Measurements from ENCODE around the gene WIPI1.

The WIPI1 gene

GRCh38 chr17:68453991-68454665 lies 3.2 kb downstream of the WIPI1 start:
- no peak overlapping the region for H3K14ac ChIP-seq (ENCODE audit: low read length in 2 of 2)
- no peak overlapping the region for H2BK12ac ChIP-seq (ENCODE audit: low read length in 2 of 2)
- H3K4me1 ChIP-seq (ENCODE audit: control insufficient read depth, insufficient read depth, low read depth, low read length) = peaks cover 3% of the 10 kb centered on the region
- WGBS = 87% methylated on average over 5 of the region's 5 CpGs
- no peak overlapping the region for H4K8ac ChIP-seq (ENCODE audit: low read length)
- H2BK120ac ChIP-seq (ENCODE audit: low read depth, low read length) = no peak overlapping the region
- peaks cover 21% of the 10 kb centered on the region for H3K79me1 ChIP-seq (replicated peaks; ENCODE audit: low read length, poor library complexity, severe bottlenecking)
- peaks cover 21 to 55% of the 10 kb centered on the region in 2 experiments for H3K36me3 ChIP-seq (ENCODE audit: control insufficient read depth in 1 of 2, insufficient read depth in 2 of 2, low read depth in 1 of 2, low read length in 2 of 2)
- H3K9me3 ChIP-seq (ENCODE audit: control insufficient read depth, low read length) = no peaks in the 10 kb centered on the region
- no peak overlapping the region for H3K4me2 ChIP-seq (ENCODE audit: low read length, poor library complexity, severe bottlenecking)
- DNase-seq = no peak
- no peak overlapping the region for H2AFZ ChIP-seq (ENCODE audit: low read depth, low read length)
- H3K23ac ChIP-seq (ENCODE audit: low read length in 2 of 2) = no peak overlapping the region
- H2AK5ac ChIP-seq (ENCODE audit: low read length, severe bottlenecking) = peak overlapping the region; percentile 37
- no peak overlapping the region for H3K27ac ChIP-seq (ENCODE audit: low read length, poor library complexity, severe bottlenecking)
- H2BK15ac ChIP-seq (ENCODE audit: low read depth, poor library complexity, severe bottlenecking) = no peak overlapping the region
- peak overlapping the region; percentile 98 for H3K9ac ChIP-seq (ENCODE audit: low read length)
- peak overlapping the region in 1 of 2 experiments; percentile 80 for H3K4me3 ChIP-seq (ENCODE audit: insufficient read depth in 1 of 2, low read depth in 1 of 2, low read length in 2 of 2)
- no peaks in the 10 kb centered on the region for H3K27me3 ChIP-seq (ENCODE audit: control insufficient read depth in 1 of 2, insufficient read depth in 1 of 2, low read length in 2 of 2)
- no peak overlapping the region for H3K4ac ChIP-seq (ENCODE audit: low read depth in 1 of 2, low read length in 2 of 2)
- H4K91ac ChIP-seq (ENCODE audit: low read length) = no peak overlapping the region
- no peak overlapping the region for H2BK5ac ChIP-seq (ENCODE audit: low read depth, low read length, poor library complexity, severe bottlenecking)
- no peak overlapping the region for H3K18ac ChIP-seq (ENCODE audit: low read depth in 1 of 2, low read length in 2 of 2)

GRCh38 chr17:68452724-68453290 lies 4.5 kb downstream of the WIPI1 start:
- Histone ChIP-seq H3K4ac (ENCODE audit: low read depth in 1 of 2, low read length in 2 of 2) (no peak overlapping the region), H4K91ac (ENCODE audit: low read length) (no peak overlapping the region), H3K4me2 (ENCODE audit: low read length, poor library complexity, severe bottlenecking) (no peak overlapping the region), H3K4me3 (ENCODE audit: insufficient read depth in 1 of 2, low read depth in 1 of 2, low read length in 2 of 2) (peak overlapping the region in 1 of 2 experiments; percentile 55), H3K27me3 (ENCODE audit: control insufficient read depth in 1 of 2, insufficient read depth in 1 of 2, low read length in 2 of 2) (no peaks in the 10 kb centered on the region), H2AFZ (ENCODE audit: low read depth, low read length) (no peak overlapping the region), H2BK15ac (ENCODE audit: low read depth, poor library complexity, severe bottlenecking) (no peak overlapping the region), H3K36me3 (ENCODE audit: control insufficient read depth in 1 of 2, insufficient read depth in 2 of 2, low read depth in 1 of 2, low read length in 2 of 2) (peaks cover 22 to 68% of the 10 kb centered on the region in 2 experiments), H3K9ac (ENCODE audit: low read length) (peak overlapping the region; percentile 56), H2BK5ac (ENCODE audit: low read depth, low read length, poor library complexity, severe bottlenecking) (no peak overlapping the region), H2BK120ac (ENCODE audit: low read depth, low read length) (no peak overlapping the region), H3K23ac (ENCODE audit: low read length in 2 of 2) (no peak overlapping the region), H3K14ac (ENCODE audit: low read length in 2 of 2) (no peak overlapping the region), H3K79me1 (replicated peaks; ENCODE audit: low read length, poor library complexity, severe bottlenecking) (peaks cover 22% of the 10 kb centered on the region), H2BK12ac (ENCODE audit: low read length in 2 of 2) (no peak overlapping the region), H3K9me3 (ENCODE audit: control insufficient read depth, low read length) (no peaks in the 10 kb centered on the region), H4K8ac (ENCODE audit: low read length) (no peak overlapping the region), H3K18ac (ENCODE audit: low read depth in 1 of 2, low read length in 2 of 2) (no peak overlapping the region), H2AK5ac (ENCODE audit: low read length, severe bottlenecking) (no peak overlapping the region), H3K27ac (ENCODE audit: low read length, poor library complexity, severe bottlenecking) (no peak overlapping the region), H3K4me1 (ENCODE audit: control insufficient read depth, insufficient read depth, low read depth, low read length) (peaks cover 1% of the 10 kb centered on the region)
- WGBS = 59% methylated on average over 6 of the region's 6 CpGs
- DNase-seq = no peak

GRCh38 chr17:68451670-68452354 lies 5.5 kb downstream of the WIPI1 start:
- no peak overlapping the region for H3K4me3 ChIP-seq (ENCODE audit: insufficient read depth in 1 of 2, low read depth in 1 of 2, low read length in 2 of 2)
- H3K18ac ChIP-seq (ENCODE audit: low read depth in 1 of 2, low read length in 2 of 2) = no peak overlapping the region
- H3K4me2 ChIP-seq (ENCODE audit: low read length, poor library complexity, severe bottlenecking) = no peak overlapping the region
- no peak overlapping the region for H2AFZ ChIP-seq (ENCODE audit: low read depth, low read length)
- WGBS = 71% methylated on average over 3 of the region's 5 CpGs
- H2BK5ac ChIP-seq (ENCODE audit: low read depth, low read length, poor library complexity, severe bottlenecking) = no peak overlapping the region
- H2AK5ac ChIP-seq (ENCODE audit: low read length, severe bottlenecking) = no peak overlapping the region
- H3K36me3 ChIP-seq (ENCODE audit: control insufficient read depth in 1 of 2, insufficient read depth in 2 of 2, low read depth in 1 of 2, low read length in 2 of 2) = peaks cover 30 to 78% of the 10 kb centered on the region in 2 experiments
- DNase-seq = no peak
- H2BK12ac ChIP-seq (ENCODE audit: low read length in 2 of 2) = no peak overlapping the region
- H3K14ac ChIP-seq (ENCODE audit: low read length in 2 of 2) = no peak overlapping the region
- H3K27ac ChIP-seq (ENCODE audit: low read length, poor library complexity, severe bottlenecking) = no peak overlapping the region
- peak overlapping the region; percentile 1 for H3K9ac ChIP-seq (ENCODE audit: low read length)
- H3K23ac ChIP-seq (ENCODE audit: low read length in 2 of 2) = no peak overlapping the region
- peak overlapping the region; percentile 53 for H4K8ac ChIP-seq (ENCODE audit: low read length)
- peaks cover 22% of the 10 kb centered on the region for H3K79me1 ChIP-seq (replicated peaks; ENCODE audit: low read length, poor library complexity, severe bottlenecking)
- no peaks in the 10 kb centered on the region for H3K9me3 ChIP-seq (ENCODE audit: control insufficient read depth, low read length)
- no peak overlapping the region for H2BK120ac ChIP-seq (ENCODE audit: low read depth, low read length)
- H2BK15ac ChIP-seq (ENCODE audit: low read depth, poor library complexity, severe bottlenecking) = no peak overlapping the region
- H3K4me1 ChIP-seq (ENCODE audit: control insufficient read depth, insufficient read depth, low read depth, low read length) = peaks cover 2% of the 10 kb centered on the region
- H3K27me3 ChIP-seq (ENCODE audit: control insufficient read depth in 1 of 2, insufficient read depth in 1 of 2, low read length in 2 of 2) = no peaks in the 10 kb centered on the region
- H3K4ac ChIP-seq (ENCODE audit: low read depth in 1 of 2, low read length in 2 of 2) = no peak overlapping the region
- no peak overlapping the region for H4K91ac ChIP-seq (ENCODE audit: low read length)

- 97% methylated on average over 14 of the region's 14 CpGs for WGBS
- no peak overlapping the region for H2BK120ac ChIP-seq (ENCODE audit: low read depth, low read length)
- H2BK15ac ChIP-seq (ENCODE audit: low read depth, poor library complexity, severe bottlenecking) = no peak overlapping the region
- no peak overlapping the region for H2BK5ac ChIP-seq (ENCODE audit: low read depth, low read length, poor library complexity, severe bottlenecking)
- H3K4me3 ChIP-seq (ENCODE audit: insufficient read depth in 1 of 2, low read depth in 1 of 2, low read length in 2 of 2) = no peak overlapping the region
- peaks cover 3% of the 10 kb centered on the region for H3K4me1 ChIP-seq (ENCODE audit: control insufficient read depth, insufficient read depth, low read depth, low read length)
- H3K18ac ChIP-seq (ENCODE audit: low read depth in 1 of 2, low read length in 2 of 2) = no peak overlapping the region
- no peak overlapping the region for H3K27ac ChIP-seq (ENCODE audit: low read length, poor library complexity, severe bottlenecking)
- H3K9me3 ChIP-seq (ENCODE audit: control insufficient read depth, low read length) = no peaks in the 10 kb centered on the region
- no peak overlapping the region for H3K4ac ChIP-seq (ENCODE audit: low read depth in 1 of 2, low read length in 2 of 2)
- no peak overlapping the region for H4K8ac ChIP-seq (ENCODE audit: low read length)
- H3K36me3 ChIP-seq (ENCODE audit: control insufficient read depth in 1 of 2, insufficient read depth in 2 of 2, low read depth in 1 of 2, low read length in 2 of 2) = peaks cover 40 to 88% of the 10 kb centered on the region in 2 experiments
- no peak overlapping the region for H3K14ac ChIP-seq (ENCODE audit: low read length in 2 of 2)
- H2AK5ac ChIP-seq (ENCODE audit: low read length, severe bottlenecking) = no peak overlapping the region
- H3K9ac ChIP-seq (ENCODE audit: low read length) = no peak overlapping the region
- no peaks in the 10 kb centered on the region for H3K27me3 ChIP-seq (ENCODE audit: control insufficient read depth in 1 of 2, insufficient read depth in 1 of 2, low read length in 2 of 2)
- no peak overlapping the region for H2AFZ ChIP-seq (ENCODE audit: low read depth, low read length)
- DNase-seq = no peak
- no peak overlapping the region for H3K4me2 ChIP-seq (ENCODE audit: low read length, poor library complexity, severe bottlenecking)
- no peak overlapping the region for H2BK12ac ChIP-seq (ENCODE audit: low read length in 2 of 2)
- H3K23ac ChIP-seq (ENCODE audit: low read length in 2 of 2) = no peak overlapping the region
- peaks cover 26% of the 10 kb centered on the region for H3K79me1 ChIP-seq (replicated peaks; ENCODE audit: low read length, poor library complexity, severe bottlenecking)
- H4K91ac ChIP-seq (ENCODE audit: low read length) = no peak overlapping the region
These were observed 6.5 kb downstream of the WIPI1 start for GRCh38 chr17:68450801-68451200.
